ENCODE results near the gene MYL6. TPM values are rescaled to one million over a fixed set of nuclear protein-coding genes. Genes with fewer than 3 reads are reported as not detected.
"Not testable (repeated sequence)": the region's sequence is repeated elsewhere in the genome, so short reads cannot be mapped to it uniquely, and the experiment has no call there.

MYL6 gene
- polyA plus RNA-seq, 1 donor from 2014 or later: 3,234 TPM

GRCh38 chr12:56193025-56193578 lies 34.9 kb downstream of the MYL6 start:
- Histone ChIP-seq H3K36me3 (ENCODE audit: insufficient read depth, low read length) (no peaks in the 10 kb centered on the region), H3K4me3 (ENCODE audit: low read length) (no peak overlapping the region), H2AFZ (ENCODE audit: low read depth, low read length) (no peak overlapping the region), H3K27me3 (ENCODE audit: insufficient read depth, low read depth, low read length) (no peaks in the 10 kb centered on the region), H3K27ac (ENCODE audit: low read length) (peak overlapping the region; percentile 30), H3K79me2 (replicated peaks; ENCODE audit: insufficient read depth, low read length) (peaks cover 8% of the 10 kb centered on the region), H4K20me1 (ENCODE audit: insufficient read depth) (no peaks in the 10 kb centered on the region), H3K9me3 (ENCODE audit: low read length) (no peaks in the 10 kb centered on the region), H3K4me2 (ENCODE audit: low read length) (no peak overlapping the region), H3K9ac (ENCODE audit: low read length) (no peak overlapping the region), H3F3A (ENCODE audit: insufficient read depth, low read length, poor library complexity, severe bottlenecking) (peaks cover 7% of the 10 kb centered on the region), H3K9me2 (ENCODE audit: insufficient read depth, low read length) (no peaks in the 10 kb centered on the region)
- TF ChIP-seq TAF1 (IDR thresholded peaks at IDR 0.05; ENCODE audit: low read depth) (no peak), CTCF (IDR thresholded peaks at IDR 0.05; ENCODE audit: poor library complexity, severe bottlenecking) (peak; percentile 86), EZH2 (IDR thresholded peaks at IDR 0.05; ENCODE audit: borderline replicate concordance, insufficient read depth, low read length, poor library complexity, severe bottlenecking) (no peak), RAD21 (conservative IDR thresholded peaks at IDR 0.05) (peak; percentile 82), EP300 (conservative IDR thresholded peaks at IDR 0.05; ENCODE audit: poor library complexity, severe bottlenecking) (no peak), SMC3 (conservative IDR thresholded peaks at IDR 0.05; ENCODE audit: poor library complexity) (peak; percentile 76)

GRCh38 chr12:56196818-56197550 lies 38.8 kb downstream of the MYL6 start:
- H3K27me3 ChIP-seq (ENCODE audit: insufficient read depth, low read depth, low read length); H3K9ac ChIP-seq (ENCODE audit: low read length); H3K4me2 ChIP-seq (ENCODE audit: low read length); H3K9me2 ChIP-seq (ENCODE audit: insufficient read depth, low read length); H3K79me2 ChIP-seq (replicated peaks; ENCODE audit: insufficient read depth, low read length); H3F3A ChIP-seq (ENCODE audit: insufficient read depth, low read length, poor library complexity, severe bottlenecking); H3K36me3 ChIP-seq (ENCODE audit: insufficient read depth, low read length); H3K4me3 ChIP-seq (ENCODE audit: low read length); H3K27ac ChIP-seq (ENCODE audit: low read length); H4K20me1 ChIP-seq (ENCODE audit: insufficient read depth); H2AFZ ChIP-seq (ENCODE audit: low read depth, low read length); H3K9me3 ChIP-seq (ENCODE audit: low read length): not testable (repeated sequence)

GRCh38 chr12:56197921-56198635 lies 39.9 kb downstream of the MYL6 start:
- no peaks in the 10 kb centered on the region for H3F3A ChIP-seq (ENCODE audit: insufficient read depth, low read length, poor library complexity, severe bottlenecking)
- no peak overlapping the region for H3K4me3 ChIP-seq (ENCODE audit: low read length)
- H3K9ac ChIP-seq (ENCODE audit: low read length): no peak overlapping the region
- H3K79me2 ChIP-seq (replicated peaks; ENCODE audit: insufficient read depth, low read length): no peaks in the 10 kb centered on the region
- no peak for TF ChIP-seq REST (IDR thresholded peaks at IDR 0.05; ENCODE audit: borderline replicate concordance)
- TF ChIP-seq TAF1 (IDR thresholded peaks at IDR 0.05; ENCODE audit: low read depth): no peak
- TF ChIP-seq POLR2AphosphoS5 (IDR thresholded peaks at IDR 0.05): no peak
- no peak for TF ChIP-seq MXI1 (conservative IDR thresholded peaks at IDR 0.05; ENCODE audit: poor library complexity, severe bottlenecking)
- TF ChIP-seq CTCF (IDR thresholded peaks at IDR 0.05; ENCODE audit: poor library complexity, severe bottlenecking): no peak
- TF ChIP-seq SMC3 (conservative IDR thresholded peaks at IDR 0.05; ENCODE audit: poor library complexity): no peak
- TF ChIP-seq RAD21 (conservative IDR thresholded peaks at IDR 0.05): no peak
- no peak for TF ChIP-seq EZH2 (IDR thresholded peaks at IDR 0.05; ENCODE audit: borderline replicate concordance, insufficient read depth, low read length, poor library complexity, severe bottlenecking)
- TF ChIP-seq EP300 (conservative IDR thresholded peaks at IDR 0.05; ENCODE audit: poor library complexity, severe bottlenecking): no peak
- H3K9me3 ChIP-seq (ENCODE audit: low read length): no peaks in the 10 kb centered on the region
- H3K27me3 ChIP-seq (ENCODE audit: insufficient read depth, low read depth, low read length): no peaks in the 10 kb centered on the region
- H3K36me3 ChIP-seq (ENCODE audit: insufficient read depth, low read length): no peaks in the 10 kb centered on the region
- H3K4me2 ChIP-seq (ENCODE audit: low read length): no peak overlapping the region
- H3K9me2 ChIP-seq (ENCODE audit: insufficient read depth, low read length): no peaks in the 10 kb centered on the region
- no peak overlapping the region for H2AFZ ChIP-seq (ENCODE audit: low read depth, low read length)
- no peak overlapping the region for H3K27ac ChIP-seq (ENCODE audit: low read length)
- H4K20me1 ChIP-seq (ENCODE audit: insufficient read depth): no peaks in the 10 kb centered on the region
